ENCODE measurements around the gene DPP8.
"Not testable (repeated sequence)": the region's sequence is repeated elsewhere in the genome, so short reads cannot be mapped to it uniquely, and the experiment has no call there.

The DPP8 gene

GRCh38 chr15:65400760-65401610 is 116.5 kb downstream of the DPP8 start:
- Histone ChIP-seq H3K27ac (ENCODE audit: low read depth, low read length, poor library complexity, severe bottlenecking) (no peak overlapping the region), H4K20me1 (ENCODE audit: insufficient read depth, low read length) (no peaks in the 10 kb centered on the region), H3K9ac (ENCODE audit: low read length) (no peak overlapping the region), H2AFZ (ENCODE audit: low read length) (no peak overlapping the region), H3K9me3 (ENCODE audit: low read length) (no peaks in the 10 kb centered on the region), H3K4me3 (ENCODE audit: low read depth, low read length, poor library complexity, severe bottlenecking) (no peak overlapping the region), H3K79me2 (ENCODE audit: insufficient read depth, low read length) (no peaks in the 10 kb centered on the region), H3F3A (ENCODE audit: insufficient read depth, low read length) (no peaks in the 10 kb centered on the region), H3K9me2 (ENCODE audit: low read depth, low read length) (no peaks in the 10 kb centered on the region), H3K4me2 (ENCODE audit: low read length) (no peak overlapping the region), H3K36me3 (ENCODE audit: insufficient read depth, low read length) (no peaks in the 10 kb centered on the region), H3K27me3 (ENCODE audit: insufficient read depth, low read length) (no peaks in the 10 kb centered on the region), H3K4me1 (ENCODE audit: insufficient read depth, low read length, severe bottlenecking) (no peaks in the 10 kb centered on the region)
- peak; percentile 60 for TF ChIP-seq CTCF (IDR thresholded peaks at IDR 0.05; ENCODE audit: low read length)
- no peak for TF ChIP-seq EZH2 (IDR thresholded peaks at IDR 0.05; ENCODE audit: borderline replicate concordance, low read length)

- Histone ChIP-seq H2AFZ (ENCODE audit: low read length) (no peak overlapping the region), H3K27me3 (ENCODE audit: insufficient read depth, low read length) (no peaks in the 10 kb centered on the region), H3K9me3 (ENCODE audit: low read length) (no peaks in the 10 kb centered on the region), H3K9me2 (ENCODE audit: low read depth, low read length) (no peaks in the 10 kb centered on the region), H4K20me1 (ENCODE audit: insufficient read depth, low read length) (no peaks in the 10 kb centered on the region), H3F3A (ENCODE audit: insufficient read depth, low read length) (no peaks in the 10 kb centered on the region), H3K4me3 (ENCODE audit: low read depth, low read length, poor library complexity, severe bottlenecking) (no peak overlapping the region), H3K27ac (ENCODE audit: low read depth, low read length, poor library complexity, severe bottlenecking) (no peak overlapping the region), H3K36me3 (ENCODE audit: insufficient read depth, low read length) (no peaks in the 10 kb centered on the region), H3K9ac (ENCODE audit: low read length) (no peak overlapping the region), H3K4me1 (ENCODE audit: insufficient read depth, low read length, severe bottlenecking) (no peaks in the 10 kb centered on the region), H3K4me2 (ENCODE audit: low read length) (no peak overlapping the region), H3K79me2 (ENCODE audit: insufficient read depth, low read length) (no peaks in the 10 kb centered on the region)
- no peak for TF ChIP-seq EZH2 (IDR thresholded peaks at IDR 0.05; ENCODE audit: borderline replicate concordance, low read length)
- no peak for TF ChIP-seq CTCF (IDR thresholded peaks at IDR 0.05; ENCODE audit: low read length)
Observed at GRCh38 chr15:65399997-65400396, 117.5 kb downstream of the DPP8 start.

- H3K9me2 ChIP-seq (ENCODE audit: low read depth, low read length) = no peaks in the 10 kb centered on the region
- H3K36me3 ChIP-seq (ENCODE audit: insufficient read depth, low read length) = no peaks in the 10 kb centered on the region
- H4K20me1 ChIP-seq (ENCODE audit: insufficient read depth, low read length) = no peaks in the 10 kb centered on the region
- no peak overlapping the region for H3K4me3 ChIP-seq (ENCODE audit: low read depth, low read length, poor library complexity, severe bottlenecking)
- no peak overlapping the region for H2AFZ ChIP-seq (ENCODE audit: low read length)
- no peaks in the 10 kb centered on the region for H3K9me3 ChIP-seq (ENCODE audit: low read length)
- no peaks in the 10 kb centered on the region for H3K4me1 ChIP-seq (ENCODE audit: insufficient read depth, low read length, severe bottlenecking)
- TF ChIP-seq EZH2 (IDR thresholded peaks at IDR 0.05; ENCODE audit: borderline replicate concordance, low read length) (no peak), CTCF (IDR thresholded peaks at IDR 0.05; ENCODE audit: low read length) (no peak)
- H3K27me3 ChIP-seq (ENCODE audit: insufficient read depth, low read length) = no peaks in the 10 kb centered on the region
- H3K9ac ChIP-seq (ENCODE audit: low read length) = no peak overlapping the region
- no peak overlapping the region for H3K4me2 ChIP-seq (ENCODE audit: low read length)
- no peaks in the 10 kb centered on the region for H3F3A ChIP-seq (ENCODE audit: insufficient read depth, low read length)
- no peak overlapping the region for H3K27ac ChIP-seq (ENCODE audit: low read depth, low read length, poor library complexity, severe bottlenecking)
- H3K79me2 ChIP-seq (ENCODE audit: insufficient read depth, low read length) = no peaks in the 10 kb centered on the region
Observed at GRCh38 chr15:65399001-65399706, 118.3 kb downstream of the DPP8 start.

GRCh38 chr15:65398486-65398885 is 119.0 kb downstream of the DPP8 start:
- not testable (repeated sequence) for H3K4me1 ChIP-seq (ENCODE audit: insufficient read depth, low read length, severe bottlenecking); H3K36me3 ChIP-seq (ENCODE audit: insufficient read depth, low read length); H3K9me2 ChIP-seq (ENCODE audit: low read depth, low read length); H3K9ac ChIP-seq (ENCODE audit: low read length); H4K20me1 ChIP-seq (ENCODE audit: insufficient read depth, low read length); H3K4me2 ChIP-seq (ENCODE audit: low read length); H3K27ac ChIP-seq (ENCODE audit: low read depth, low read length, poor library complexity, severe bottlenecking); H3F3A ChIP-seq (ENCODE audit: insufficient read depth, low read length); H2AFZ ChIP-seq (ENCODE audit: low read length); H3K9me3 ChIP-seq (ENCODE audit: low read length); H3K79me2 ChIP-seq (ENCODE audit: insufficient read depth, low read length); H3K27me3 ChIP-seq (ENCODE audit: insufficient read depth, low read length); H3K4me3 ChIP-seq (ENCODE audit: low read depth, low read length, poor library complexity, severe bottlenecking)

Data from OCI-LY1 (cell line).